HepG2 (cell line): ENCODE data around the gene KRT71. TPM values are rescaled to one million over a fixed set of nuclear protein-coding genes. Genes with fewer than 3 reads are reported as not detected.

Source experiments
- ATAC-seq: fragments of 200-7000 bp; cut with Tn5 transposase; 3 replicates; pipeline ENCODE4 v1.9.1; 2020; ENCODE audit warnings: mild to moderate bottlenecking, moderate library complexity
- BruUV-seq: library from RNA; stranded (reverse); fragments of 400-500 nt; replicated peaks from 2 replicates; lab custom pipeline; 2021; lab: Mats Ljungman, UMichigan
- CTCF ChIA-PET: fragments of 300-600 bp; formaldehyde crosslinking; extraction: SDS; loops from one replicate; lab custom pipeline; 2021; ENCODE audit warnings: low total read pairs, inconsistent platforms, low intra/inter-chr PET ratio; lab: Yijun Ruan, JAX
- POLR2A ChIA-PET: fragments of 350-600 bp; sonication (Branson Sonifier 250); formaldehyde crosslinking; loops from one replicate; lab custom pipeline; 2020; ENCODE audit warnings: antibody characterized with exemption, inconsistent platforms; lab: Yijun Ruan, JAX
- DNase-seq: peaks from one replicate; pipeline ENCODE4 v3.0.0-alpha.2; 2015; ENCODE audit warnings: low spot score
- FAIRE-seq: peaks from 3 replicates; lab custom pipeline; 2011; peaks lifted over from hg19 to GRCh38; lab: Jason Lieb, UNC
- H2AFZ ChIP-seq: one replicate; pipeline ENCODE4 v1.6.1; 2011; ENCODE audit warnings: low read length, inconsistent platforms
- H3K27ac ChIP-seq: fragments of 300-600 bp; 3 replicates; pipeline ENCODE4 v1.8.0; 2011; ENCODE audit warnings: mixed run types, mild to moderate bottlenecking, mixed read lengths, low read length, inconsistent platforms; ENCODE audit not compliant: insufficient read depth; ENCODE audit errors: extremely low read length
- H3K27me3 ChIP-seq, 2 experiments: fragments of 200-600 bp in 1 of 2; 2 replicates in 1 of 2; 3 replicates in 1 of 2; pipeline versions ENCODE4 v1.6.0 to v1.8.0; 2011; ENCODE audit warnings: low read length in 2 of 2, mild to moderate bottlenecking in 2 of 2, moderate library complexity in 2 of 2, inconsistent platforms in 1 of 2; ENCODE audit not compliant: insufficient read depth in 2 of 2, control insufficient read depth in 1 of 2
- H3K36me3 ChIP-seq, 2 experiments: fragments of 200-600 bp in 1 of 2; replicated peaks in 1 of 2; 2 replicates in 1 of 2; 3 replicates in 1 of 2; pipeline versions ENCODE4 v1.5.1 to v1.8.0; 2011; ENCODE audit warnings: low read length in 2 of 2, inconsistent platforms in 1 of 2; ENCODE audit not compliant: insufficient read depth in 2 of 2, control insufficient read depth in 1 of 2
- H3K4me1 ChIP-seq: 2 replicates; pipeline ENCODE4 v1.5.1; 2012; ENCODE audit warnings: low read length, inconsistent platforms; ENCODE audit not compliant: insufficient read depth
- H3K4me2 ChIP-seq: 2 replicates; pipeline ENCODE4 v1.6.0; 2011; ENCODE audit warnings: low read depth, low read length, inconsistent platforms
- H3K4me3 ChIP-seq, 3 experiments: fragments of 200-600 bp in 1 of 3; sonication (generic), shearing (Covaris generic) in 1 of 3; replicated peaks in 1 of 3; 2 replicates each; pipeline ENCODE4 v1.5.1; 2011 to 2016; ENCODE audit warnings: low read length in 3 of 3, inconsistent platforms in 2 of 3, low read depth in 2 of 3, mild to moderate bottlenecking in 2 of 3, control low read depth in 1 of 3, mixed read lengths in 1 of 3; ENCODE audit not compliant: insufficient read depth in 1 of 3
- H3K79me2 ChIP-seq: one replicate; pipeline ENCODE4 v1.6.1; 2011; ENCODE audit warnings: low read length, inconsistent platforms; ENCODE audit not compliant: insufficient read depth
- H3K9ac ChIP-seq: 2 replicates; pipeline ENCODE4 v1.6.0; 2011; ENCODE audit warnings: mild to moderate bottlenecking, low read depth, low read length, inconsistent platforms; ENCODE audit not compliant: insufficient read depth
- H3K9me3 ChIP-seq: 2 replicates; pipeline ENCODE4 v1.5.1; 2012; ENCODE audit warnings: mild to moderate bottlenecking, low read length
- H4K20me1 ChIP-seq: 2 replicates; pipeline ENCODE4 v1.6.0; 2011; ENCODE audit warnings: inconsistent platforms, mild to moderate bottlenecking, low read length, moderate library complexity; ENCODE audit not compliant: insufficient read depth
- ARNT ChIP-seq: fragments of 450-650 bp; IDR thresholded peaks from 2 replicates; pipeline ENCODE4 v1.6.1; 2017
- GATA4 ChIP-seq: sonication (generic); IDR thresholded peaks from 2 replicates; pipeline ENCODE4 v1.6.1; 2016; ENCODE audit warnings: antibody characterized with exemption, low read depth, borderline replicate concordance
- HOMEZ ChIP-seq: IDR thresholded peaks from 2 replicates; pipeline ENCODE4 v1.6.1; 2016; ENCODE audit warnings: low read depth
- KLF13 ChIP-seq: sonication (generic); formaldehyde crosslinking; IDR thresholded peaks from 2 replicates; pipeline ENCODE4 v1.4.0; 2020; ENCODE audit warnings: mild to moderate bottlenecking, missing genetic modification reagents
- MXI1 ChIP-seq: IDR thresholded peaks from 3 replicates; pipeline ENCODE4 v1.6.1; 2012; ENCODE audit warnings: low read depth, low read length, inconsistent platforms, borderline replicate concordance
- NFYB ChIP-seq: sonication (generic); formaldehyde crosslinking; IDR thresholded peaks from 2 replicates; pipeline ENCODE4 v1.4.0; 2020; ENCODE audit warnings: missing genetic modification reagents
- NRL ChIP-seq: sonication (generic); formaldehyde crosslinking; IDR thresholded peaks from 2 replicates; pipeline ENCODE4 v1.5.0; 2020; ENCODE audit warnings: missing genetic modification reagents, mild to moderate bottlenecking, moderate library complexity, borderline replicate concordance
- PHF8 ChIP-seq: sonication (generic); formaldehyde crosslinking; IDR thresholded peaks from 2 replicates; pipeline ENCODE4 v1.5.0; 2020; ENCODE audit warnings: missing genetic modification reagents
- RFXAP ChIP-seq: sonication (generic); formaldehyde crosslinking; IDR thresholded peaks from 2 replicates; pipeline ENCODE4 v1.4.0; 2020; ENCODE audit warnings: missing genetic modification reagents, borderline replicate concordance
- SIN3A ChIP-seq: IDR thresholded peaks from 2 replicates; pipeline ENCODE4 v1.6.1; 2011; ENCODE audit warnings: low read depth, mild to moderate bottlenecking, control low read depth, low read length, borderline replicate concordance
- SRY ChIP-seq: sonication (generic); formaldehyde crosslinking; IDR thresholded peaks from 2 replicates; pipeline ENCODE4 v1.8.0; 2022; ENCODE audit warnings: mild to moderate bottlenecking, missing genetic modification reagents
- ZBTB7A ChIP-seq: sonication (generic); formaldehyde crosslinking; IDR thresholded peaks from 2 replicates; pipeline ENCODE4 v1.8.0; 2022; ENCODE audit warnings: mild to moderate bottlenecking, missing genetic modification reagents
- WGBS: methylation state at CpG from one replicate; pipeline ENCODE4 v1.1.6; 2017; ENCODE audit warnings: low lambda C conversion rate; 5-methylcytosine and 5-hydroxymethylcytosine counted together
- in situ Hi-C: cut with HindIII; loops from 2 replicates; pipeline ENCODE4 v1.10.0; 2017; ENCODE audit warnings: low pct_unique_long_range_greater_than_20kb; ENCODE audit not compliant: extremely low pct_ligation_motif_present
- intact Hi-C: fragments of 100-400 bp; cut with micrococcal nuclease; formaldehyde crosslinking; loops from one replicate; pipeline ENCODE4 v1.10.0; 2022; ENCODE audit not compliant: unreplicated experiment
- polyA plus RNA-seq, 8 experiments: library from polyadenylated mRNA; depleted of rRNA in 3 of 8; stranded (reverse) in 7 of 8; unstranded in 1 of 8; fragments of >200 nt; fragmentation: Illumina TruSeq in 4 of 8; extraction: Trizol in 4 of 8; gene quantifications; 2 replicates each; pipeline versions ENCODE4 v1.2.1 to v1.2.3, GENCODE V29; 2011 to 2016; ENCODE audit warnings: low read depth in 4 of 8, missing spikeins in 1 of 8, mixed read lengths in 1 of 8; ENCODE audit not compliant: insufficient read depth in 1 of 8
- total RNA-seq, 5 experiments: library from RNA; depleted of rRNA; stranded (reverse); fragments of >200 nt; fragmentation: Illumina TruSeq; extraction: Trizol; gene quantifications; 2 replicates each; pipeline ENCODE4 v1.2.3, GENCODE V29; 2016; ENCODE audit warnings: low read depth in 1 of 5
- TF ChIP-seq, protein P1 (sequence below): sonication (generic); formaldehyde crosslinking; conservative IDR thresholded peaks from 2 replicates; pipeline ENCODE4 v1.4.0; 2020; ENCODE audit warnings: missing genetic modification reagents
- TF ChIP-seq, protein P2 (sequence below): sonication (generic); formaldehyde crosslinking; IDR thresholded peaks from 2 replicates; pipeline ENCODE4 v1.8.1; 2023; ENCODE audit warnings: missing genetic modification reagents, mild to moderate bottlenecking, borderline replicate concordance

The KRT71 gene
- total and polyA plus RNA-seq, 2 of the 13 experiments (the other 11 are each of a cell fraction or from before 2014, with no cell fraction given) = not detected

DNA sequence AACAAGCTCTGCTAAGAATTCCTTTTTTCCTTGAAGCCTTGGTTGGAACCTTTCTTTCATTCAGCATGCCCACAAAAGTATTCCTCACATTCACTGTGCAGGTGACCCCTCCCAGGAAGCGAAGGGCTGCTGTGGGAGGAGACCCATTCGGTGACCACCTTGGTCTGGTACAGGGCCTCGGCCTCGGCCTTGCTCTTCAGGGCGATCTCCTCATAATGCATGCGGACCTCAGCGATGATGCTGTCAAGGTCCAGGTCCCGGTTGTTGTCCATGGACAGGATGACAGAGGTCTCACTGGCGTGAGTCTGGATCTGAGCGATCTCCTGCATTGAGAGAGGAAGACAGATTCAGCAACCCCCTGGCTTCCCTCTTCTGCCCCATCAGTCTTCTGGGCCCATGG, 17.6 kb upstream of the KRT71 start:
- Histone ChIP-seq H3K79me2 (no peaks in the 10 kb centered on the region), H3K27ac (no peak overlapping the region), H3K9ac (no peak overlapping the region), H2AFZ (no peak overlapping the region), H3K4me3 (no peak overlapping the region), H3K9me3 (no peaks in the 10 kb centered on the region), H3K36me3 (no peaks in the 10 kb centered on the region), H3K27me3 (peaks cover 10 to 69% of the 10 kb centered on the region in 2 experiments; a peak in 4 of 5 replicates), H4K20me1 (no peaks in the 10 kb centered on the region), H3K4me2 (no peak overlapping the region), H3K4me1 (no peaks in the 10 kb centered on the region)
- DNase-seq (no peak), FAIRE-seq (no peak), ATAC-seq (no peak)
- in situ Hi-C loops (no loop called here), intact Hi-C loops (no loop called here)
- WGBS = 13% methylated on average over 9 of the region's 10 CpGs
- CTCF ChIA-PET = no interaction called here
- POLR2A ChIA-PET = no interaction called here
- TF ChIP-seq MXI1 (no peak), KLF13 (CRISPR knock-in tag) (no peak)
- no TSS peak for BruUV-seq

GRCh38 chr12:52568111-52568510, 15.2 kb upstream of the KRT71 start:
- no peaks in the 10 kb centered on the region for H3K36me3 ChIP-seq
- no peaks in the 10 kb centered on the region for H3K79me2 ChIP-seq
- FAIRE-seq = no peak
- no peak overlapping the region for H3K27ac ChIP-seq
- no peaks in the 10 kb centered on the region for H4K20me1 ChIP-seq
- intact Hi-C loops (no loop called here), in situ Hi-C loops (no loop called here)
- no TSS peak for BruUV-seq
- no peak overlapping the region for H3K9ac ChIP-seq
- peaks cover 13 to 56% of the 10 kb centered on the region in 2 experiments; a peak in 4 of 5 replicates for H3K27me3 ChIP-seq
- TF ChIP-seq HOMEZ (CRISPR knock-in tag) = no peak
- TF ChIP-seq PHF8 (CRISPR knock-in tag) = no peak
- TF ChIP-seq, protein P1, sequence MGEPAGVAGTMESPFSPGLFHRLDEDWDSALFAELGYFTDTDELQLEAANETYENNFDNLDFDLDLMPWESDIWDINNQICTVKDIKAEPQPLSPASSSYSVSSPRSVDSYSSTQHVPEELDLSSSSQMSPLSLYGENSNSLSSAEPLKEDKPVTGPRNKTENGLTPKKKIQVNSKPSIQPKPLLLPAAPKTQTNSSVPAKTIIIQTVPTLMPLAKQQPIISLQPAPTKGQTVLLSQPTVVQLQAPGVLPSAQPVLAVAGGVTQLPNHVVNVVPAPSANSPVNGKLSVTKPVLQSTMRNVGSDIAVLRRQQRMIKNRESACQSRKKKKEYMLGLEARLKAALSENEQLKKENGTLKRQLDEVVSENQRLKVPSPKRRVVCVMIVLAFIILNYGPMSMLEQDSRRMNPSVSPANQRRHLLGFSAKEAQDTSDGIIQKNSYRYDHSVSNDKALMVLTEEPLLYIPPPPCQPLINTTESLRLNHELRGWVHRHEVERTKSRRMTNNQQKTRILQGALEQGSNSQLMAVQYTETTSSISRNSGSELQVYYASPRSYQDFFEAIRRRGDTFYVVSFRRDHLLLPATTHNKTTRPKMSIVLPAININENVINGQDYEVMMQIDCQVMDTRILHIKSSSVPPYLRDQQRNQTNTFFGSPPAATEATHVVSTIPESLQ (CRISPR knock-in tag) = no peak
- TF ChIP-seq, protein P2, sequence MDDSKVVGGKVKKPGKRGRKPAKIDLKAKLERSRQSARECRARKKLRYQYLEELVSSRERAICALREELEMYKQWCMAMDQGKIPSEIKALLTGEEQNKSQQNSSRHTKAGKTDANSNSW (CRISPR knock-in tag) = no peak
- no peak for TF ChIP-seq ARNT
- TF ChIP-seq ZBTB7A (CRISPR knock-in tag) = no peak
- TF ChIP-seq NRL = no peak
- TF ChIP-seq RFXAP (CRISPR knock-in tag) = no peak
- TF ChIP-seq SIN3A = no peak
- no peak for TF ChIP-seq NFYB
- no peak for TF ChIP-seq GATA4
- no peak for TF ChIP-seq SRY (CRISPR knock-in tag)
- no peaks in the 10 kb centered on the region for H3K4me1 ChIP-seq
- no peak for ATAC-seq
- no peaks in the 10 kb centered on the region for H3K9me3 ChIP-seq
- no peak for DNase-seq
- H3K4me2 ChIP-seq = no peak overlapping the region
- H3K4me3 ChIP-seq = no peak overlapping the region
- H2AFZ ChIP-seq = no peak overlapping the region
- CTCF ChIA-PET = no interaction called here
- POLR2A ChIA-PET = no interaction called here
- WGBS = 12% methylated on average over 11 of the region's 12 CpGs
